Lung (tissue), 12 donors: ENCODE results near the gene PADI4. TPM values are rescaled to one million over a fixed set of nuclear protein-coding genes. Genes with fewer than 3 reads are reported as not detected.

Source experiments
- ATAC-seq: fragments of 200-7000 bp; cut with Tn5 transposase; one replicate; pipeline ENCODE4 v1.9.1; 2020; ENCODE audit warnings: moderate number of reproducible peaks; ENCODE audit not compliant: insufficient read depth, low FRiP score
- DNase-seq, 3 donors: peaks; one replicate each; pipeline ENCODE4 v3.0.0-alpha.2; 2013 to 2017
- H3K27ac ChIP-seq, 2 donors: one replicate each; pipeline ENCODE4 v1.5.1; 2013; ENCODE audit warnings: mild to moderate bottlenecking in 2 of 2, moderate library complexity in 2 of 2, control low read depth in 1 of 2, inconsistent platforms in 1 of 2, low read depth in 1 of 2, low read length in 1 of 2
- H3K27me3 ChIP-seq, 3 donors: one replicate each; pipeline ENCODE4 v1.5.1; 2013; ENCODE audit warnings: low read length in 2 of 3; ENCODE audit not compliant: control insufficient read depth in 3 of 3, insufficient read depth in 3 of 3
- H3K36me3 ChIP-seq, 4 donors: one replicate each; pipeline ENCODE4 v1.5.1; 2013; ENCODE audit warnings: low read length in 4 of 4, mild to moderate bottlenecking in 1 of 4, moderate library complexity in 1 of 4; ENCODE audit not compliant: control insufficient read depth in 4 of 4, insufficient read depth in 4 of 4
- H3K4me1 ChIP-seq, 5 donors: one replicate each; pipeline ENCODE4 v1.5.1; 2013; ENCODE audit warnings: low read length in 5 of 5, mild to moderate bottlenecking in 2 of 5, moderate library complexity in 1 of 5; ENCODE audit not compliant: control insufficient read depth in 5 of 5, insufficient read depth in 5 of 5
- H3K4me3 ChIP-seq: one replicate; pipeline ENCODE4 v1.5.1; 2013; ENCODE audit warnings: mild to moderate bottlenecking, control low read depth, moderate library complexity
- H3K9ac ChIP-seq, 2 donors: one replicate each; pipeline ENCODE4 v1.5.1; 2013; ENCODE audit warnings: low read length in 2 of 2, control low read depth in 1 of 2; ENCODE audit not compliant: insufficient read depth in 1 of 2
- H3K9me3 ChIP-seq, 4 donors: one replicate each; pipeline ENCODE4 v1.5.1; 2013; ENCODE audit warnings: low read length in 3 of 4, mild to moderate bottlenecking in 1 of 4, moderate library complexity in 1 of 4; ENCODE audit not compliant: control insufficient read depth in 4 of 4, insufficient read depth in 3 of 4
- CTCF ChIP-seq: IDR thresholded peaks from 2 replicates; pipeline ENCODE4 v1.5.1; 2012; ENCODE audit warnings: mild to moderate bottlenecking; ENCODE audit errors: control extremely low read depth, extremely low read depth
- WGBS, 2 donors: extraction: QIAGEN DNeasy Blood & Tissue Kit; methylation state at CpG; one replicate each; pipeline ENCODE4 v1.1.7; 2013; 5-methylcytosine and 5-hydroxymethylcytosine counted together
- polyA plus RNA-seq, 2 donors: library from polyadenylated mRNA; stranded (reverse); fragments of 200-250 nt; gene quantifications; one replicate each; pipeline ENCODE4 v1.2.1, GENCODE V29; 2013
- total RNA-seq, 2 donors: library from RNA; depleted of rRNA in 1 of 2; stranded (reverse); fragments of >200 nt in 1 of 2; gene quantifications; one replicate each; pipeline ENCODE4 v1.2.1, GENCODE V29; 2014 to 2021
- donor health status: control.
- donor health status: control.
- donor health status: Bipolar disorder and iron deficiency.
- donor health status: healthy.
- donor health status: DM: yes; HTN: yes; CAD: no.

The PADI4 gene
- total and polyA plus RNA-seq, 4 donors, result 1.7 to 22.5 (median 14.2) TPM

GRCh38 chr1:17348593-17349234 is 40.7 kb downstream of the PADI4 start:
- no peak overlapping the region for H3K9ac ChIP-seq
- no peak overlapping the region for H3K27ac ChIP-seq
- no peak for ATAC-seq
- 73 to 83% methylated on average over 14 of the region's 14 CpGs for WGBS, 2 donors
- H3K4me1 ChIP-seq, result no peaks in the 10 kb centered on the region
- H3K9me3 ChIP-seq, result peaks cover 0 to 4% (median 0%) of the 10 kb centered on the region in 4 donors
- peaks cover 0 to 6% (median 2%) of the 10 kb centered on the region in 3 donors for H3K27me3 ChIP-seq
- no peak overlapping the region for H3K4me3 ChIP-seq
- no peak for DNase-seq
- H3K36me3 ChIP-seq, result no peaks in the 10 kb centered on the region
- no peak for TF ChIP-seq CTCF

- no peak overlapping the region for H3K27ac ChIP-seq
- H3K27me3 ChIP-seq, result peaks cover 0 to 9% (median 2%) of the 10 kb centered on the region in 3 donors
- no peak for DNase-seq
- no peak for TF ChIP-seq CTCF
- H3K9me3 ChIP-seq, result no peaks in the 10 kb centered on the region
- H3K36me3 ChIP-seq, result no peaks in the 10 kb centered on the region
- WGBS, 2 donors, result 39 to 52% methylated on average over 8 of the region's 8 CpGs
- no peak overlapping the region for H3K4me3 ChIP-seq
- H3K4me1 ChIP-seq, result no peaks in the 10 kb centered on the region
- H3K9ac ChIP-seq, result no peak overlapping the region
- no peak for ATAC-seq
Measured at GRCh38 chr1:17350083-17350482, 42.1 kb downstream of the PADI4 start.

GRCh38 chr1:17350928-17351446 is 43.0 kb downstream of the PADI4 start:
- Histone ChIP-seq H3K4me1 (no peaks in the 10 kb centered on the region), H3K27ac (no peak overlapping the region), H3K9me3 (no peaks in the 10 kb centered on the region), H3K36me3 (no peaks in the 10 kb centered on the region), H3K9ac (no peak overlapping the region), H3K27me3 (peaks cover 0 to 9% (median 2%) of the 10 kb centered on the region in 3 donors), H3K4me3 (no peak overlapping the region)
- no peak for TF ChIP-seq CTCF
- ATAC-seq, result no peak
- no peak for DNase-seq
- WGBS, 2 donors, result 82 to 86% methylated on average over 7 of the region's 7 CpGs
